ENCODE data around the gene HOXA13.
A peak's percentile ranks its signal among the peaks of the same experiment; 100 is the strongest.

HOXA13 gene

GRCh38 chr7:27176524-27176845, 23.4 kb downstream of the HOXA13 start:
- Histone ChIP-seq H3K9ac (ENCODE audit: low read length) (no peak overlapping the region), H3K36me3 (ENCODE audit: control insufficient read depth in 1 of 2, insufficient read depth in 2 of 2, low read length in 2 of 2) (no peaks in the 10 kb centered on the region)
- no peak for DNase-seq

GRCh38 chr7:27175626-27176523, 24.0 kb downstream of the HOXA13 start:
- no peak for DNase-seq
- no CpG with 5 or more reads among the region's 40 CpGs for WGBS (ENCODE audit: extremely low coverage, insufficient coverage, insufficient read length)
- no peak overlapping the region for H3K4ac ChIP-seq (ENCODE audit: low read depth, low read length)
- no peak overlapping the region for H2BK120ac ChIP-seq (ENCODE audit: insufficient read depth, low read length, poor library complexity)
- H3K4me2 ChIP-seq (ENCODE audit: low read length): no peak overlapping the region
- peak overlapping the region; percentile 41 for H3K23ac ChIP-seq (ENCODE audit: low read length)
- H3K4me3 ChIP-seq (ENCODE audit: low read depth, low read length): no peak overlapping the region
- H2AFZ ChIP-seq (ENCODE audit: insufficient read depth, low read length, poor library complexity): no peak overlapping the region
- peaks cover 92% of the 10 kb centered on the region for H3K27me3 ChIP-seq (ENCODE audit: insufficient read depth, low read length)
- no peak overlapping the region for H3K27ac ChIP-seq (ENCODE audit: low read depth, low read length)
- no peak overlapping the region for H3K14ac ChIP-seq (ENCODE audit: low read length)
- no peaks in the 10 kb centered on the region for H3K36me3 ChIP-seq (ENCODE audit: control insufficient read depth in 1 of 2, insufficient read depth in 2 of 2, low read length in 2 of 2)
- peaks cover 7 to 19% of the 10 kb centered on the region in 2 experiments for H3K4me1 ChIP-seq (ENCODE audit: control insufficient read depth in 1 of 2, insufficient read depth in 2 of 2, low read length in 2 of 2)
- no peak overlapping the region for H2BK5ac ChIP-seq (ENCODE audit: low read depth, low read length, poor library complexity)
- no peaks in the 10 kb centered on the region for H3K79me1 ChIP-seq (ENCODE audit: low read length)
- no peak overlapping the region for H3K18ac ChIP-seq (ENCODE audit: low read length)
- H3K79me2 ChIP-seq (ENCODE audit: control insufficient read depth, insufficient read depth, low read length, poor library complexity): no peaks in the 10 kb centered on the region
- H2AK5ac ChIP-seq (ENCODE audit: low read length): no peak overlapping the region
- H4K12ac ChIP-seq (ENCODE audit: low read depth, low read length): no peak overlapping the region
- H3K9me3 ChIP-seq (ENCODE audit: insufficient read depth, low read depth, low read length): peaks cover 45% of the 10 kb centered on the region
- H4K8ac ChIP-seq (ENCODE audit: low read depth, low read length): no peak overlapping the region
- H2BK12ac ChIP-seq (ENCODE audit: low read length): no peak overlapping the region
- H4K91ac ChIP-seq (ENCODE audit: low read depth, low read length): no peak overlapping the region
- H3K9ac ChIP-seq (ENCODE audit: low read length): no peak overlapping the region

More at GRCh38 chr7:27176524-27176845, 23.4 kb downstream of the HOXA13 start:
- H3K27ac ChIP-seq (ENCODE audit: low read depth, low read length): no peak overlapping the region
- no peaks in the 10 kb centered on the region for H3K79me2 ChIP-seq (ENCODE audit: control insufficient read depth, insufficient read depth, low read length, poor library complexity)
- H3K14ac ChIP-seq (ENCODE audit: low read length): no peak overlapping the region
- no peak overlapping the region for H3K4ac ChIP-seq (ENCODE audit: low read depth, low read length)
- no peak overlapping the region for H4K91ac ChIP-seq (ENCODE audit: low read depth, low read length)
- H3K9me3 ChIP-seq (ENCODE audit: insufficient read depth, low read depth, low read length): peaks cover 43% of the 10 kb centered on the region
- no peak overlapping the region for H4K12ac ChIP-seq (ENCODE audit: low read depth, low read length)
- no peak overlapping the region for H3K4me2 ChIP-seq (ENCODE audit: low read length)
- WGBS (ENCODE audit: extremely low coverage, insufficient coverage, insufficient read length): no CpG with 5 or more reads among the region's 3 CpGs
- H2AK5ac ChIP-seq (ENCODE audit: low read length): no peak overlapping the region
- peaks cover 7 to 16% of the 10 kb centered on the region in 2 experiments for H3K4me1 ChIP-seq (ENCODE audit: control insufficient read depth in 1 of 2, insufficient read depth in 2 of 2, low read length in 2 of 2)
- no peak overlapping the region for H3K4me3 ChIP-seq (ENCODE audit: low read depth, low read length)
- H2BK5ac ChIP-seq (ENCODE audit: low read depth, low read length, poor library complexity): no peak overlapping the region
- no peaks in the 10 kb centered on the region for H3K79me1 ChIP-seq (ENCODE audit: low read length)
- no peak overlapping the region for H4K8ac ChIP-seq (ENCODE audit: low read depth, low read length)
- H2BK12ac ChIP-seq (ENCODE audit: low read length): no peak overlapping the region
- H3K23ac ChIP-seq (ENCODE audit: low read length): no peak overlapping the region
- no peak overlapping the region for H2AFZ ChIP-seq (ENCODE audit: insufficient read depth, low read length, poor library complexity)
- no peak overlapping the region for H2BK120ac ChIP-seq (ENCODE audit: insufficient read depth, low read length, poor library complexity)
- peaks cover 88% of the 10 kb centered on the region for H3K27me3 ChIP-seq (ENCODE audit: insufficient read depth, low read length)
- H3K18ac ChIP-seq (ENCODE audit: low read length): no peak overlapping the region

- Histone ChIP-seq H2BK12ac (ENCODE audit: low read length) (no peak overlapping the region), H3K9me3 (ENCODE audit: insufficient read depth, low read depth, low read length) (peaks cover 45% of the 10 kb centered on the region), H3K27ac (ENCODE audit: low read depth, low read length) (no peak overlapping the region), H2BK120ac (ENCODE audit: insufficient read depth, low read length, poor library complexity) (no peak overlapping the region), H2AK5ac (ENCODE audit: low read length) (no peak overlapping the region), H3K79me2 (ENCODE audit: control insufficient read depth, insufficient read depth, low read length, poor library complexity) (no peaks in the 10 kb centered on the region), H3K4me3 (ENCODE audit: low read depth, low read length) (no peak overlapping the region), H3K23ac (ENCODE audit: low read length) (no peak overlapping the region), H3K9ac (ENCODE audit: low read length) (no peak overlapping the region), H2AFZ (ENCODE audit: insufficient read depth, low read length, poor library complexity) (no peak overlapping the region), H3K27me3 (ENCODE audit: insufficient read depth, low read length) (peaks cover 88% of the 10 kb centered on the region), H3K18ac (ENCODE audit: low read length) (no peak overlapping the region), H3K4ac (ENCODE audit: low read depth, low read length) (no peak overlapping the region), H4K8ac (ENCODE audit: low read depth, low read length) (no peak overlapping the region), H3K14ac (ENCODE audit: low read length) (no peak overlapping the region), H3K79me1 (ENCODE audit: low read length) (no peaks in the 10 kb centered on the region), H3K36me3 (ENCODE audit: control insufficient read depth in 1 of 2, insufficient read depth in 2 of 2, low read length in 2 of 2) (no peaks in the 10 kb centered on the region), H4K12ac (ENCODE audit: low read depth, low read length) (no peak overlapping the region), H2BK5ac (ENCODE audit: low read depth, low read length, poor library complexity) (no peak overlapping the region), H3K4me1 (ENCODE audit: control insufficient read depth in 1 of 2, insufficient read depth in 2 of 2, low read length in 2 of 2) (peaks cover 7 to 19% of the 10 kb centered on the region in 2 experiments), H3K4me2 (ENCODE audit: low read length) (no peak overlapping the region), H4K91ac (ENCODE audit: low read depth, low read length) (no peak overlapping the region)
- no CpG with 5 or more reads among the region's 12 CpGs for WGBS (ENCODE audit: extremely low coverage, insufficient coverage, insufficient read length)
- no peak for DNase-seq
Observed at GRCh38 chr7:27174874-27175625, 24.8 kb downstream of the HOXA13 start.

- H3K36me3 ChIP-seq (ENCODE audit: control insufficient read depth in 1 of 2, insufficient read depth in 2 of 2, low read length in 2 of 2): no peaks in the 10 kb centered on the region
- H4K8ac ChIP-seq (ENCODE audit: low read depth, low read length): no peak within 1 kb of the TSS
- H4K12ac ChIP-seq (ENCODE audit: low read depth, low read length): no peak within 1 kb of the TSS
- H4K91ac ChIP-seq (ENCODE audit: low read depth, low read length): no peak within 1 kb of the TSS
- no peak within 1 kb of the TSS for H3K4ac ChIP-seq (ENCODE audit: low read depth, low read length)
- peaks cover 42% of the 10 kb centered on the region for H3K9me3 ChIP-seq (ENCODE audit: insufficient read depth, low read depth, low read length)
- no peaks in the 10 kb centered on the region for H3K79me1 ChIP-seq (ENCODE audit: low read length)
- WGBS (ENCODE audit: extremely low coverage, insufficient coverage, insufficient read length): no CpG with 5 or more reads among the region's 82 CpGs
- peak within 1 kb of the TSS; percentile 51 for H3K4me2 ChIP-seq (ENCODE audit: low read length)
- H2AK5ac ChIP-seq (ENCODE audit: low read length): no peak within 1 kb of the TSS
- peak within 1 kb of the TSS; percentile 25 for H3K4me3 ChIP-seq (ENCODE audit: low read depth, low read length)
- H2AFZ ChIP-seq (ENCODE audit: insufficient read depth, low read length, poor library complexity): peak within 1 kb of the TSS; percentile 54
- no peaks in the 10 kb centered on the region for H3K79me2 ChIP-seq (ENCODE audit: control insufficient read depth, insufficient read depth, low read length, poor library complexity)
- H2BK5ac ChIP-seq (ENCODE audit: low read depth, low read length, poor library complexity): no peak within 1 kb of the TSS
- no peak within 1 kb of the TSS for H2BK120ac ChIP-seq (ENCODE audit: insufficient read depth, low read length, poor library complexity)
- H3K9ac ChIP-seq (ENCODE audit: low read length): no peak within 1 kb of the TSS
- H3K27me3 ChIP-seq (ENCODE audit: insufficient read depth, low read length): peaks cover 86% of the 10 kb centered on the region
- DNase-seq: no peak
- H3K14ac ChIP-seq (ENCODE audit: low read length): no peak within 1 kb of the TSS
- H3K18ac ChIP-seq (ENCODE audit: low read length): no peak within 1 kb of the TSS
- no peak within 1 kb of the TSS for H3K23ac ChIP-seq (ENCODE audit: low read length)
- peaks cover 6 to 20% of the 10 kb centered on the region in 2 experiments for H3K4me1 ChIP-seq (ENCODE audit: control insufficient read depth in 1 of 2, insufficient read depth in 2 of 2, low read length in 2 of 2)
- H2BK12ac ChIP-seq (ENCODE audit: low read length): no peak within 1 kb of the TSS
- H3K27ac ChIP-seq (ENCODE audit: low read depth, low read length): no peak within 1 kb of the TSS
Observed at GRCh38 chr7:27173956-27174873, 25.7 kb downstream of the HOXA13 start, which contains the start of gene HOXA10. TSS of gene HOXA10 (minus strand) at chr7:27174320. CDS start at chr7:27174306, 14 bp downstream.
